DOHH2 (cell line): ENCODE data around the gene METTL8.

Experiments
- EZH2phosphoT487 ChIP-seq: fragments of 200-600 bp; sonication (generic); IDR thresholded peaks from 2 replicates; pipeline ENCODE4 v1.6.1; 2017; ENCODE audit warnings: borderline replicate concordance, mild to moderate bottlenecking, antibody characterized with exemption, low read length, moderate library complexity, mixed read lengths
- TF ChIP-seq, protein P1 (sequence below): fragments of 200-600 bp; sonication (generic); IDR thresholded peaks from one replicate; pipeline ENCODE4 v1.5.1; 2014; ENCODE audit warnings: antibody characterized with exemption, mild to moderate bottlenecking, low read depth, low read length; ENCODE audit not compliant: poor library complexity, severe bottlenecking

DNA sequence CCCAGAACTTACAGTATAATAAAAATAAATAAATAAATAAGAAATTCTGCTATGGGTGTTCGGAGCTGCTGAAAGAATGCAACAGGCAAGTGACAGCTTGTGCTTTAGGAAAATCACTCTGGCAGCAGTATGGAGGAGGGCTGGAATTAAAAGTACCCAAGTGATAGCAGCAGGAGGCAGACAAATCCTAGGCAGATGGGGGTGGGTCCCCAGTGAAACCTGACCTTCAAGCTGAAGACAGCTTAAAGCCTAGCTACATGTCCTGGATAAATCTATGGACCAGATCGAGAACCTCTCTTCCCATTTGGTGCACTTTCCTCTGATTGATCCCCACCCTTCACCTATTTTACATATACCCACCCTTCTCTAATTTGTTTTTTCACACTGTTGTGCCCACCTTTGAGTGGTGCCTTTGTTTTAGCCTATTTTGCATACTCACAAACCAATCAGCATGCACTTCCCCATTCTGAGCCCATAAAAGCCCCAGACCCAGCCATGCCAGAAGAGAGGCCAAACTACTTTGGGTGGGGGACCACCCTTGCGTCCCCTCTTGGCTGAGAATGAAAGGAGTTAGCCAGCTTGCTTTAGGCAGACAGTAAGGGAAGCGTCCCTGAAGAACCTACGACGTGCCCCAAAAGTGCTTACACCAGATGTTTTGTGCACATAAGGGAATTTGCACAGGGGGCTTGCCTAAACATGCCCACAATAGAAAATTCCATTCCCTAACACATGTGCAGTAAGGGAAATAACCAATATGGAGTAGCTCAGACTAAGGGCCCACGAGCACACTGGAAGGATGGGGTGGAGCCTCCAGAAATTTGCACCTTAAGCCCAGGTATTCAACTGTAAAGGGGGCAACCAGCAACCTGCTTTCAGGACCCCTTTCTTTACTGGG, 3.0 kb downstream of the METTL8 start:
- TF ChIP-seq, protein P1, sequence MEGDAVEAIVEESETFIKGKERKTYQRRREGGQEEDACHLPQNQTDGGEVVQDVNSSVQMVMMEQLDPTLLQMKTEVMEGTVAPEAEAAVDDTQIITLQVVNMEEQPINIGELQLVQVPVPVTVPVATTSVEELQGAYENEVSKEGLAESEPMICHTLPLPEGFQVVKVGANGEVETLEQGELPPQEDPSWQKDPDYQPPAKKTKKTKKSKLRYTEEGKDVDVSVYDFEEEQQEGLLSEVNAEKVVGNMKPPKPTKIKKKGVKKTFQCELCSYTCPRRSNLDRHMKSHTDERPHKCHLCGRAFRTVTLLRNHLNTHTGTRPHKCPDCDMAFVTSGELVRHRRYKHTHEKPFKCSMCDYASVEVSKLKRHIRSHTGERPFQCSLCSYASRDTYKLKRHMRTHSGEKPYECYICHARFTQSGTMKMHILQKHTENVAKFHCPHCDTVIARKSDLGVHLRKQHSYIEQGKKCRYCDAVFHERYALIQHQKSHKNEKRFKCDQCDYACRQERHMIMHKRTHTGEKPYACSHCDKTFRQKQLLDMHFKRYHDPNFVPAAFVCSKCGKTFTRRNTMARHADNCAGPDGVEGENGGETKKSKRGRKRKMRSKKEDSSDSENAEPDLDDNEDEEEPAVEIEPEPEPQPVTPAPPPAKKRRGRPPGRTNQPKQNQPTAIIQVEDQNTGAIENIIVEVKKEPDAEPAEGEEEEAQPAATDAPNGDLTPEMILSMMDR, result no peak
- TF ChIP-seq EZH2phosphoT487, result no peak
